ENCODE data around the gene HIVEP1. TPM values are rescaled to one million over a fixed set of nuclear protein-coding genes. Genes with fewer than 3 reads are reported as not detected.

HIVEP1 gene
- total RNA-seq, 3 donors from 2014 or later (not counting 1 experiment from before 2014, with no cell fraction given), result 26.3 to 37.9 (median 28.4) TPM

- H3K27ac ChIP-seq (ENCODE audit: low read length), result no peak overlapping the region
- no peaks in the 10 kb centered on the region for H3K36me3 ChIP-seq (ENCODE audit: control insufficient read depth, insufficient read depth, low read length)
- no peaks in the 10 kb centered on the region for H3K27me3 Mint-ChIP-seq (ENCODE audit: low read depth in 2 of 2)
- WGBS (ENCODE audit: insufficient coverage), result 90% methylated on average over 2 of the region's 2 CpGs
- H3K4me1 Mint-ChIP-seq, result no peaks in the 10 kb centered on the region
- H3K9me3 ChIP-seq (ENCODE audit: control insufficient read depth, insufficient read depth, low read length), result no peaks in the 10 kb centered on the region
- no peak overlapping the region for H3K4me3 ChIP-seq (ENCODE audit: low read length)
- H3K4me1 ChIP-seq (ENCODE audit: control insufficient read depth, insufficient read depth, low read length), result no peaks in the 10 kb centered on the region
- ATAC-seq (no peak), DNase-seq (no peak)
- H3K36me3 Mint-ChIP-seq, result no peaks in the 10 kb centered on the region
- intact Hi-C loops (cut with micrococcal nuclease), result no loop called here
- H3K9me3 Mint-ChIP-seq, result no peaks in the 10 kb centered on the region
- no peak overlapping the region for H3K4me3 Mint-ChIP-seq
- H3K27ac Mint-ChIP-seq, result no peak overlapping the region
- TF ChIP-seq CTCF (IDR thresholded peaks at IDR 0.05), result no peak
- H3K27me3 ChIP-seq (ENCODE audit: control insufficient read depth, insufficient read depth, low read length), result no peaks in the 10 kb centered on the region
Observed at GRCh38 chr6:11965499-11965898, 46.6 kb upstream of the HIVEP1 start.

- DNase-seq, result no peak
- Histone ChIP-seq H3K27me3 (ENCODE audit: control insufficient read depth, insufficient read depth, low read length) (no peaks in the 10 kb centered on the region), H3K4me3 (ENCODE audit: low read length) (no peak overlapping the region), H3K27ac (ENCODE audit: low read length) (no peak overlapping the region), H3K9me3 (ENCODE audit: control insufficient read depth, insufficient read depth, low read length) (no peaks in the 10 kb centered on the region), H3K4me1 (ENCODE audit: control insufficient read depth, insufficient read depth, low read length) (peaks cover 6% of the 10 kb centered on the region), H3K36me3 (ENCODE audit: control insufficient read depth, insufficient read depth, low read length) (no peaks in the 10 kb centered on the region)
- H3K9me3 Mint-ChIP-seq, result no peaks in the 10 kb centered on the region
- ATAC-seq, result no peak
- TF ChIP-seq CTCF (IDR thresholded peaks at IDR 0.05), result no peak
- H3K36me3 Mint-ChIP-seq, result no peaks in the 10 kb centered on the region
- 77% methylated on average over 3 of the region's 3 CpGs for WGBS (ENCODE audit: insufficient coverage)
- no peaks in the 10 kb centered on the region for H3K27me3 Mint-ChIP-seq (ENCODE audit: low read depth in 2 of 2)
- no peak overlapping the region for H3K4me3 Mint-ChIP-seq
- no peak overlapping the region for H3K27ac Mint-ChIP-seq
- H3K4me1 Mint-ChIP-seq, result peaks cover 12 to 13% of the 10 kb centered on the region in 2 donors
- intact Hi-C loops (cut with micrococcal nuclease), result no loop called here
Observed at GRCh38 chr6:11968241-11968806, 43.8 kb upstream of the HIVEP1 start.

GRCh38 chr6:11969092-11969491 is 43.0 kb upstream of the HIVEP1 start:
- Mint-ChIP-seq H3K27ac (no peak overlapping the region), H3K4me3 (no peak overlapping the region), H3K9me3 (no peaks in the 10 kb centered on the region), H3K4me1 (peaks cover 12 to 19% of the 10 kb centered on the region in 2 donors), H3K27me3 (ENCODE audit: low read depth in 2 of 2) (no peaks in the 10 kb centered on the region), H3K36me3 (no peaks in the 10 kb centered on the region)
- no peaks in the 10 kb centered on the region for H3K9me3 ChIP-seq (ENCODE audit: control insufficient read depth, insufficient read depth, low read length)
- ATAC-seq (no peak), DNase-seq (no peak)
- 93% methylated on average over 2 of the region's 2 CpGs for WGBS (ENCODE audit: insufficient coverage)
- no peak overlapping the region for H3K4me3 ChIP-seq (ENCODE audit: low read length)
- H3K4me1 ChIP-seq (ENCODE audit: control insufficient read depth, insufficient read depth, low read length), result peaks cover 6% of the 10 kb centered on the region
- no peaks in the 10 kb centered on the region for H3K36me3 ChIP-seq (ENCODE audit: control insufficient read depth, insufficient read depth, low read length)
- H3K27ac ChIP-seq (ENCODE audit: low read length), result no peak overlapping the region
- TF ChIP-seq CTCF (IDR thresholded peaks at IDR 0.05), result no peak
- H3K27me3 ChIP-seq (ENCODE audit: control insufficient read depth, insufficient read depth, low read length), result no peaks in the 10 kb centered on the region
- intact Hi-C loops (cut with micrococcal nuclease), result no loop called here

- no peak for TF ChIP-seq CTCF (IDR thresholded peaks at IDR 0.05)
- 99% methylated on average over 3 of the region's 3 CpGs for WGBS (ENCODE audit: insufficient coverage)
- intact Hi-C loops (cut with micrococcal nuclease), result no loop called here
- Mint-ChIP-seq H3K36me3 (no peaks in the 10 kb centered on the region), H3K4me1 (peaks cover 17 to 24% of the 10 kb centered on the region in 2 donors), H3K4me3 (no peak overlapping the region), H3K27ac (no peak overlapping the region), H3K9me3 (no peaks in the 10 kb centered on the region), H3K27me3 (ENCODE audit: low read depth in 2 of 2) (no peaks in the 10 kb centered on the region)
- no peaks in the 10 kb centered on the region for H3K36me3 ChIP-seq (ENCODE audit: control insufficient read depth, insufficient read depth, low read length)
- no peaks in the 10 kb centered on the region for H3K9me3 ChIP-seq (ENCODE audit: control insufficient read depth, insufficient read depth, low read length)
- DNase-seq (no peak), ATAC-seq (no peak)
- H3K27me3 ChIP-seq (ENCODE audit: control insufficient read depth, insufficient read depth, low read length), result no peaks in the 10 kb centered on the region
- no peak overlapping the region for H3K4me3 ChIP-seq (ENCODE audit: low read length)
- H3K4me1 ChIP-seq (ENCODE audit: control insufficient read depth, insufficient read depth, low read length), result peaks cover 8% of the 10 kb centered on the region
- no peak overlapping the region for H3K27ac ChIP-seq (ENCODE audit: low read length)
Observed at GRCh38 chr6:11970114-11970513, 42.0 kb upstream of the HIVEP1 start.

Measured in natural killer cell (primary cell).